ENCODE results near the gene RAB2B.
A peak's percentile ranks its signal among the peaks of the same experiment; 100 is the strongest.

The RAB2B gene

DNA sequence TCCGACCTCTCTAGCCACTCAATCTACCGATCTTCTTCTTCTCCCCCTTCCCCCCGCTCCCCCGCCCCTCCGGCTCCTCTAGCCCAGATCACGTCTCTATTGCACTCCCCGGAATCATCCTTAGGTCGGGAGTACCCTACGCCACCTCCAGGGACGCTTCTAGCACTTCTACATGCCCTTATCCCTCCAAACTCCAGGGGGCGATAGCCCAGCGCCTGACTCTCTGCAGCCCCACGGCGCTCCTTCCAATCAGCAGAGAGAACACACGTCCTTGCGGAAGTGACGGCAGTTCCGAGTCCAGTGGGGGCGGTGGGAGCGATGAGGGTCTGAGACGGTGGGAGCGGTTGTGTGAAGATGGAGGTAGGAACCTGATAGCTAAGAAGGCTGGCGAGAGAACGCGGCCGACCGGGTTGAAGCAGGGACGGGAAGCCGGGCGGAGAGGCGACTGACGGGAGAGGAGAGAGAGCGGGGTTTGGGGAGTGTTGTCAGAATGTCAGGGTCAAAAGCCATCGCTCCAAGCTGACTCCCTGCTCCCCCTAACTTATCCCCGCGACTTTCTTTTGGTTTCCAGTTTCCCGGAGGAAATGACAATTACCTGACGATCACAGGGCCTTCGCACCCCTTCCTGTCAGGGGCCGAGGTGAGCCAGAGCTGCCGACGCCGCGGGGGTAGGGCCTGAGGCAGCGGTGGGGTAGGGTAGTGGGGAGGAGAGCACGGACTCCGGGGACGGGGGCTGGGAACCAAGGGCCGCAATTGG lies at the start of gene RAB2B, which contains the start of gene TOX4:
TSS of gene RAB2B (minus strand) at position 35 of the 757 bp plus-strand sequence. CDS start 87 bp downstream, outside the sequence.
TSS of gene TOX4 (plus strand) at position 271 of the 757 bp plus-strand sequence. CDS start at position 355, 84 bp downstream.
- Histone ChIP-seq H3K9me3 (ENCODE audit: control insufficient read depth, insufficient read depth, low read length) (no peaks in the 10 kb centered on the region), H3K27ac (ENCODE audit: low read depth, low read length) (peak within 1 kb of the TSS; percentile 91), H3K27me3 (ENCODE audit: control insufficient read depth, insufficient read depth, low read length) (no peaks in the 10 kb centered on the region), H3K9ac (ENCODE audit: low read depth, low read length) (peak within 1 kb of the TSS; percentile 60), H3K36me3 (ENCODE audit: control insufficient read depth, insufficient read depth, low read length) (peaks cover 30% of the 10 kb centered on the region), H3K4me3 (ENCODE audit: low read depth, low read length) (peak within 1 kb of the TSS; percentile 100), H3K4me1 (ENCODE audit: control insufficient read depth, insufficient read depth, low read length) (peaks cover 7% of the 10 kb centered on the region)

DNA sequence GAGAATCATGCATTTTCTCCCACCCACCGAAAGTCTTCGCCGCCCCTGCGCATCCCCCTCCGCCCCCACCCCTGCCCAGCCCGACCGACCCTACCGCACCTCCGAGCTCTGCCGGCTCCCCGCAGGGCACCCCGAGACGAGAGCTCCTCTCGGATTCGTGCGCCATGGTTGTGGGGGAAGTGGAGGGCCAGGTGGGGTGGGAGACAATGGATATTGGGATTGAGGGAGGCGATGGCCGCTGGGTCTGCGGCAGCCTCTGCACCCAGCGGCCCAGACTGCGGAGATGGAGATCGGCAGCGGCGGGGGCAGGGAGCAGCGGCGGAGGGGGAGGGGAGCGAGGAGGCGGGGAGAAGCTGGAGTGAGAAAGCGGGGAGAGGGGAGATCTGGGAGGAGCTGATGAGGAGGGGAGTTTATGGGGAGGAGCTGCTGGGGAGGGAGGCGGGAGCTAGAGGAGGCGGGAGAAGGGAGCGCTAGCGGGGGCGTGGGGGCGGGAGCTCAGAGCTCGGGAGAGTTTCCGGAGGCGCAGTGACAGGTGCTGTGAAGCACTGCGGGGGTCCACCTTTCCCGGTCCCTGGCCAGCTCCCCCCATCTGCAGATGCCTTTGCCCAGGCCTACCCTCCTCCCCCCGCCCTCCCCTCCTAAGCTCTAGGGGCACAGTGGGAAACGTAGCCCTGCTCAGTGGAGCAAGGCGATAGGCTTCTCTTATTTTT lies 49.4 kb upstream of the RAB2B start, which contains the start of gene SALL2:
TSS of gene SALL2 (minus strand) at position 385 of the 710 bp plus-strand sequence. CDS start at position 166, 219 bp downstream.
- peak within 1 kb of the TSS; percentile 99 for H3K27ac ChIP-seq (ENCODE audit: low read depth, low read length)
- peaks cover 63% of the 10 kb centered on the region for H3K36me3 ChIP-seq (ENCODE audit: control insufficient read depth, insufficient read depth, low read length)
- no peaks in the 10 kb centered on the region for H3K9me3 ChIP-seq (ENCODE audit: control insufficient read depth, insufficient read depth, low read length)
- no peaks in the 10 kb centered on the region for H3K27me3 ChIP-seq (ENCODE audit: control insufficient read depth, insufficient read depth, low read length)
- peak within 1 kb of the TSS; percentile 71 for H3K4me3 ChIP-seq (ENCODE audit: low read depth, low read length)
- H3K9ac ChIP-seq (ENCODE audit: low read depth, low read length), result peak within 1 kb of the TSS; percentile 75
- peaks cover 68% of the 10 kb centered on the region for H3K4me1 ChIP-seq (ENCODE audit: control insufficient read depth, insufficient read depth, low read length)

GRCh38 chr14:21525571-21525961 lies 48.8 kb upstream of the RAB2B start:
- peak overlapping the region; percentile 71 for H3K4me3 ChIP-seq (ENCODE audit: low read depth, low read length)
- peaks cover 62% of the 10 kb centered on the region for H3K4me1 ChIP-seq (ENCODE audit: control insufficient read depth, insufficient read depth, low read length)
- H3K36me3 ChIP-seq (ENCODE audit: control insufficient read depth, insufficient read depth, low read length), result peaks cover 63% of the 10 kb centered on the region
- no peaks in the 10 kb centered on the region for H3K9me3 ChIP-seq (ENCODE audit: control insufficient read depth, insufficient read depth, low read length)
- H3K27me3 ChIP-seq (ENCODE audit: control insufficient read depth, insufficient read depth, low read length), result no peaks in the 10 kb centered on the region
- H3K9ac ChIP-seq (ENCODE audit: low read depth, low read length), result peak overlapping the region; percentile 49
- H3K27ac ChIP-seq (ENCODE audit: low read depth, low read length), result peak overlapping the region; percentile 99

DNA sequence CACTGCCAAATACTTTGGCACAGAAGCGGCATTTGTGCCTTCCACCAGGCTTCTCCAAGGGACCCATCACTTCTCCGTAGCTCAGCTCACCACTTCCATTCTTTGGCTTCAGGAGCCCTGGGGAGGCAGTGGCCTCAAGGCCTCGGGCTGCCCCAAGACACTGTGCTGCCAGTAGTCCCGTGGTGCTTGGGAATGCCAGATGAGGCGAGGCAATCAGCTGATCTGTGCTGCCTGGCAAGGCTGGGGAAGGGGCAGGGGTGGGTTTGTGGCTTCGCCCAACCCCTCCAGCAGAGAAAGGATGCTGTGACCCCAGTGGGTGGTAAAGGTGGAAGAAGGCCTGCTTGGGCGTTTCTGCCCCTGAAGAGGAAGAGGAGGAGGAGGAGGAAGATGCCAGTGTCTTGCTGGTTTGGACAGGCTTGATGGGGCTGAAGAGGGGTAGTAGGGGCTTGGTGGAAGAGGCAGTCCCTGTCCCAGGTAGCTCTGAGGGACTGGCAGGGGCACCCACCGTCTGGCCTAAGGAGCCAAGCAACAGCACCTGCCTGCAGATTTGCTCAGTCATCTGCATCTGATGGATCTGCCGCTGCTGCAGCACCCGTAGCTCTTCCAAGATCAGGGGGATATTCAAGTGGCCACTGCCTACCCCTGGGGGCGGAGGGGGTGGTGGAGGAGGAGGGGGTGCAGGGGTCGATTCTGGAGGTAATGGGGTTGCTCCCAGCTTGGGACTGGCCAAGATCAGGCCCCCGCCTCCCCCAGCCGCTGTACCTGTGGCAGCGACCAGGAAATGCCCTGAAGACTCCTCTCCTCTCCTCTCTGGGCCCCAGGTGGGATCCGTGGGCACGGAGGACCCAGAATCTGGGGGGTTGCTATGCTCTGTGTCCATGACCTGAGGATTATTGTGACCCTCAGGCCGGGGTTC lies 48.1 kb upstream of the RAB2B start:
- H3K9ac ChIP-seq (ENCODE audit: low read depth, low read length), result peak overlapping the region; percentile 49
- H3K4me1 ChIP-seq (ENCODE audit: control insufficient read depth, insufficient read depth, low read length), result peaks cover 59% of the 10 kb centered on the region
- H3K27ac ChIP-seq (ENCODE audit: low read depth, low read length), result peak overlapping the region; percentile 99
- H3K36me3 ChIP-seq (ENCODE audit: control insufficient read depth, insufficient read depth, low read length), result peaks cover 64% of the 10 kb centered on the region
- no peaks in the 10 kb centered on the region for H3K27me3 ChIP-seq (ENCODE audit: control insufficient read depth, insufficient read depth, low read length)
- H3K4me3 ChIP-seq (ENCODE audit: low read depth, low read length), result peak overlapping the region; percentile 71
- H3K9me3 ChIP-seq (ENCODE audit: control insufficient read depth, insufficient read depth, low read length), result no peaks in the 10 kb centered on the region

DNA sequence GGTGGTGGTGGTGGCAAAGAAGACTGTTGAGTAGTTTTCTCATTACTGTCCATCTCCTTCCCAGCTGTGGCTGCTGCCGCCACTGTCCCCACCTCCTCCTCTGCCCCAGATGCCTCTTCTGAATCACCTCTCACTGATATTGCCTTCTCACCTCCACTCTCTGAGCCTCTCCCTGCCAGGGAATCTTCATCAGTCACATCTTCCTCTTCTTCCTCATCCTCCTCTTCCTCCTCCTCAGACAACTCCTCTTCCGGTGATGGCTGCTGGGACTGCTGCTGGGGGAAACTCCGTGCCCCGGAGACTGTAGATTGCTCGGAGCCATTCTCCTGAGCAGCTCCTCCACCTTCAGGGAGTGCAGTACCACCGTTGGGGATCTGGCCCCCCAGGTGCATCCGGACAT lies 46.4 kb upstream of the RAB2B start:
- H3K36me3 ChIP-seq (ENCODE audit: control insufficient read depth, insufficient read depth, low read length), result peaks cover 52% of the 10 kb centered on the region
- no peak overlapping the region for H3K9ac ChIP-seq (ENCODE audit: low read depth, low read length)
- no peak overlapping the region for H3K4me3 ChIP-seq (ENCODE audit: low read depth, low read length)
- H3K9me3 ChIP-seq (ENCODE audit: control insufficient read depth, insufficient read depth, low read length), result no peaks in the 10 kb centered on the region
- no peak overlapping the region for H3K27ac ChIP-seq (ENCODE audit: low read depth, low read length)
- peaks cover 43% of the 10 kb centered on the region for H3K4me1 ChIP-seq (ENCODE audit: control insufficient read depth, insufficient read depth, low read length)
- no peaks in the 10 kb centered on the region for H3K27me3 ChIP-seq (ENCODE audit: control insufficient read depth, insufficient read depth, low read length)

GRCh38 chr14:21521501-21521900 lies 44.7 kb upstream of the RAB2B start:
- H3K27ac ChIP-seq (ENCODE audit: low read depth, low read length), result no peak overlapping the region
- peaks cover 33% of the 10 kb centered on the region for H3K4me1 ChIP-seq (ENCODE audit: control insufficient read depth, insufficient read depth, low read length)
- H3K4me3 ChIP-seq (ENCODE audit: low read depth, low read length), result no peak overlapping the region
- H3K27me3 ChIP-seq (ENCODE audit: control insufficient read depth, insufficient read depth, low read length), result no peaks in the 10 kb centered on the region
- no peak overlapping the region for H3K9ac ChIP-seq (ENCODE audit: low read depth, low read length)
- peaks cover 52% of the 10 kb centered on the region for H3K36me3 ChIP-seq (ENCODE audit: control insufficient read depth, insufficient read depth, low read length)
- no peaks in the 10 kb centered on the region for H3K9me3 ChIP-seq (ENCODE audit: control insufficient read depth, insufficient read depth, low read length)

DNA sequence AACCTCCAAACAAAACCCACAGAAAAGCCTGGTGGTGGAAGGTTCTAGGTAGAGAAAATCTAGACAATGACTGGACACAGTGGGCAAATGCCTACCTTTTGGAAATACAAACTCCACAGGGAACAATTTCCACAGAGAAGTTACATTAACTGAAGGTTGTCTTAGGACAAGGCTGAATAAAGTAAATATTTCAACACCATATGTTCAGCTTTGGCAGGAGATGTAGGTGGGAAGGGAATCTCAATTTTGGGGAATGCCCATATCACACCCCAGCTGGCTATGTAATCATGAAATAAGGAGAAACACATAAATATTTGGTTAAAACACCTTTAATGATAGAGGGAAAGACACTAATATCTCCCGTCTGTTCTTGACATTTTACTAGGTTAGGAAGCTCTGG lies 44.0 kb upstream of the RAB2B start:
- H3K4me3 ChIP-seq (ENCODE audit: low read depth, low read length), result no peak overlapping the region
- no peaks in the 10 kb centered on the region for H3K27me3 ChIP-seq (ENCODE audit: control insufficient read depth, insufficient read depth, low read length)
- peaks cover 33% of the 10 kb centered on the region for H3K4me1 ChIP-seq (ENCODE audit: control insufficient read depth, insufficient read depth, low read length)
- no peaks in the 10 kb centered on the region for H3K9me3 ChIP-seq (ENCODE audit: control insufficient read depth, insufficient read depth, low read length)
- no peak overlapping the region for H3K27ac ChIP-seq (ENCODE audit: low read depth, low read length)
- H3K9ac ChIP-seq (ENCODE audit: low read depth, low read length), result no peak overlapping the region
- H3K36me3 ChIP-seq (ENCODE audit: control insufficient read depth, insufficient read depth, low read length), result peaks cover 52% of the 10 kb centered on the region

GRCh38 chr14:21518725-21519124 lies 42.0 kb upstream of the RAB2B start:
- Histone ChIP-seq H3K4me3 (ENCODE audit: low read depth, low read length) (no peak overlapping the region), H3K9me3 (ENCODE audit: control insufficient read depth, insufficient read depth, low read length) (no peaks in the 10 kb centered on the region), H3K36me3 (ENCODE audit: control insufficient read depth, insufficient read depth, low read length) (peaks cover 34% of the 10 kb centered on the region), H3K9ac (ENCODE audit: low read depth, low read length) (no peak overlapping the region), H3K4me1 (ENCODE audit: control insufficient read depth, insufficient read depth, low read length) (peaks cover 19% of the 10 kb centered on the region), H3K27ac (ENCODE audit: low read depth, low read length) (no peak overlapping the region), H3K27me3 (ENCODE audit: control insufficient read depth, insufficient read depth, low read length) (no peaks in the 10 kb centered on the region)

- Histone ChIP-seq H3K36me3 (ENCODE audit: control insufficient read depth, insufficient read depth, low read length) (0 out of 2 replicates have a peak, but pooled peaks cover 2% of the 10 kb centered on the region), H3K27me3 (ENCODE audit: control insufficient read depth, insufficient read depth, low read length) (no peaks in the 10 kb centered on the region), H3K27ac (ENCODE audit: low read depth, low read length) (no peak overlapping the region), H3K9ac (ENCODE audit: low read depth, low read length) (no peak overlapping the region), H3K4me3 (ENCODE audit: low read depth, low read length) (no peak overlapping the region), H3K4me1 (ENCODE audit: control insufficient read depth, insufficient read depth, low read length) (peaks cover 9% of the 10 kb centered on the region), H3K9me3 (ENCODE audit: control insufficient read depth, insufficient read depth, low read length) (no peaks in the 10 kb centered on the region)
Measured at GRCh38 chr14:21514341-21514740, 37.6 kb upstream of the RAB2B start.

- Histone ChIP-seq H3K9me3 (ENCODE audit: control insufficient read depth, insufficient read depth, low read length) (no peaks in the 10 kb centered on the region), H3K27me3 (ENCODE audit: control insufficient read depth, insufficient read depth, low read length) (no peaks in the 10 kb centered on the region), H3K36me3 (ENCODE audit: control insufficient read depth, insufficient read depth, low read length) (peaks cover 26% of the 10 kb centered on the region), H3K4me1 (ENCODE audit: control insufficient read depth, insufficient read depth, low read length) (peaks cover 11% of the 10 kb centered on the region), H3K4me3 (ENCODE audit: low read depth, low read length) (peak within 1 kb of the TSS; percentile 93), H3K27ac (ENCODE audit: low read depth, low read length) (peak within 1 kb of the TSS; percentile 94), H3K9ac (ENCODE audit: low read depth, low read length) (peak within 1 kb of the TSS; percentile 85)
Measured at GRCh38 chr14:21510735-21511657, 34.2 kb upstream of the RAB2B start, which contains the start of gene METTL3. TSS of gene METTL3 (minus strand) at chr14:21511340. CDS start at chr14:21511223, 117 bp downstream.

Data from HUES48 (cell line).